H9 (cell line): ENCODE results near the gene ERAS. TPM values are rescaled to one million over a fixed set of nuclear protein-coding genes. Genes with fewer than 3 reads are reported as not detected.
A peak's percentile ranks its signal among the peaks of the same experiment; 100 is the strongest.

ENCODE experiments used
- DNase-seq: peaks from one replicate; pipeline ENCODE4 v3.0.0-alpha.2; 2017
- H2AFZ ChIP-seq: one replicate; pipeline ENCODE4 v1.6.1; 2013; ENCODE audit warnings: mild to moderate bottlenecking, low read length, control low read depth, moderate library complexity
- H2AK5ac ChIP-seq: 2 replicates; pipeline ENCODE4 v1.6.1; 2013; ENCODE audit warnings: low read length, control low read depth, mixed read lengths; ENCODE audit not compliant: insufficient read length
- H2BK120ac ChIP-seq: one replicate; pipeline ENCODE4 v1.6.1; 2013; ENCODE audit warnings: low read depth, mild to moderate bottlenecking, low read length, control low read depth, inconsistent platforms; ENCODE audit not compliant: poor library complexity, severe bottlenecking
- H2BK12ac ChIP-seq: 2 replicates; pipeline ENCODE4 v1.6.1; 2013; ENCODE audit warnings: low read length, control low read depth, mixed read lengths, low read depth; ENCODE audit not compliant: insufficient read length
- H2BK15ac ChIP-seq: 2 replicates; pipeline ENCODE4 v1.6.1; 2013; ENCODE audit warnings: low read depth, low read length, control low read depth
- H2BK20ac ChIP-seq: one replicate; pipeline ENCODE4 v1.6.1; 2013; ENCODE audit warnings: low read depth, mild to moderate bottlenecking, low read length, control low read depth, inconsistent platforms; ENCODE audit not compliant: poor library complexity, severe bottlenecking
- H2BK5ac ChIP-seq: 2 replicates; pipeline ENCODE4 v1.6.1; 2013; ENCODE audit warnings: low read length, control low read depth, mixed read lengths; ENCODE audit not compliant: insufficient read length
- H3K14ac ChIP-seq: 2 replicates; pipeline ENCODE4 v1.6.1; 2013; ENCODE audit warnings: low read length, control low read depth; ENCODE audit not compliant: insufficient read depth
- H3K18ac ChIP-seq: 2 replicates; pipeline ENCODE4 v1.6.1; 2013; ENCODE audit warnings: low read depth, mild to moderate bottlenecking, mixed read lengths, low read length, control low read depth; ENCODE audit not compliant: insufficient read length
- H3K23ac ChIP-seq: 2 replicates; pipeline ENCODE4 v1.6.1; 2013; ENCODE audit warnings: low read length, control low read depth, mixed read lengths, low read depth; ENCODE audit not compliant: insufficient read length
- H3K23me2 ChIP-seq: 2 replicates; pipeline ENCODE4 v1.6.1; 2013; ENCODE audit warnings: low read depth, mild to moderate bottlenecking, mixed read lengths, low read length, control low read depth; ENCODE audit not compliant: insufficient read length, poor library complexity, severe bottlenecking
- H3K27ac ChIP-seq: 2 replicates; pipeline ENCODE4 v1.5.1; 2013; ENCODE audit warnings: low read length, control low read depth, mixed read lengths, low read depth; ENCODE audit not compliant: insufficient read length
- H3K27me3 ChIP-seq: 2 replicates; pipeline ENCODE4 v1.6.1; 2013; ENCODE audit warnings: low read length, control low read depth, inconsistent platforms; ENCODE audit not compliant: insufficient read depth
- H3K4ac ChIP-seq: 2 replicates; pipeline ENCODE4 v1.6.1; 2013; ENCODE audit warnings: low read depth, mild to moderate bottlenecking, control low read depth, inconsistent platforms, low read length, moderate library complexity
- H3K4me1 ChIP-seq: 2 replicates; pipeline ENCODE4 v1.6.1; 2013; ENCODE audit warnings: low read length, control low read depth, inconsistent platforms; ENCODE audit not compliant: insufficient read depth
- H3K4me2 ChIP-seq: 2 replicates; pipeline ENCODE4 v1.6.1; 2013; ENCODE audit warnings: low read length, control low read depth, mixed read lengths; ENCODE audit not compliant: insufficient read length, insufficient read depth
- H3K56ac ChIP-seq: 2 replicates; pipeline ENCODE4 v1.6.1; 2013; ENCODE audit warnings: low read depth, mild to moderate bottlenecking, mixed read lengths, low read length, control low read depth; ENCODE audit not compliant: insufficient read length
- H3K79me1 ChIP-seq: 2 replicates; pipeline ENCODE4 v1.6.1; 2013; ENCODE audit warnings: low read depth, mild to moderate bottlenecking, moderate library complexity, low read length, control low read depth, inconsistent platforms; ENCODE audit not compliant: insufficient read depth, poor library complexity, severe bottlenecking
- H3K79me2 ChIP-seq: 2 replicates; pipeline ENCODE4 v1.6.1; 2013; ENCODE audit warnings: low read length, control low read depth, inconsistent platforms; ENCODE audit not compliant: insufficient read depth
- H3K9ac ChIP-seq: 2 replicates; pipeline ENCODE4 v1.6.1; 2013; ENCODE audit warnings: low read length, control low read depth, mixed read lengths; ENCODE audit not compliant: insufficient read length; ENCODE audit errors: extremely low read depth
- H3K9me3 ChIP-seq: one replicate; pipeline ENCODE4 v1.6.1; 2013; ENCODE audit warnings: low read depth, low read length, inconsistent platforms; ENCODE audit not compliant: control insufficient read depth
- H3T11ph ChIP-seq: one replicate; pipeline ENCODE4 v1.6.1; 2013; ENCODE audit warnings: mild to moderate bottlenecking, low read length, control low read depth, inconsistent platforms
- H4K20me1 ChIP-seq: one replicate; pipeline ENCODE4 v1.6.1; 2013; ENCODE audit not compliant: control insufficient read depth, insufficient read length, insufficient read depth
- H4K5ac ChIP-seq: 2 replicates; pipeline ENCODE4 v1.6.1; 2013; ENCODE audit warnings: low read depth, mild to moderate bottlenecking, mixed read lengths, low read length, control low read depth; ENCODE audit not compliant: insufficient read length
- H4K8ac ChIP-seq: replicated peaks from 2 replicates; pipeline ENCODE4 v1.6.1; 2013; ENCODE audit warnings: low read length, control low read depth, mixed read lengths, low read depth; ENCODE audit not compliant: insufficient read length
- H4K91ac ChIP-seq: 2 replicates; pipeline ENCODE4 v1.6.1; 2013; ENCODE audit warnings: low read depth, mild to moderate bottlenecking, moderate library complexity, mixed read lengths, low read length, control low read depth; ENCODE audit not compliant: insufficient read length
- H3K27ac Mint-ChIP-seq, 3 experiments: 2 replicates in 2 of 3; 3 replicates in 1 of 3; pipeline ENCODE4 v1.8.0; 2020 to 2021; ENCODE audit warnings: mixed read lengths in 3 of 3, mild to moderate bottlenecking in 1 of 3, moderate library complexity in 1 of 3
- H3K27me3 Mint-ChIP-seq: 2 replicates; pipeline ENCODE4 v1.8.0; 2021; ENCODE audit warnings: low read depth, mild to moderate bottlenecking, moderate library complexity, mixed read lengths
- H3K36me3 Mint-ChIP-seq, 3 experiments: 2 replicates in 2 of 3; 3 replicates in 1 of 3; pipeline ENCODE4 v1.8.0; 2020 to 2021; ENCODE audit warnings: low read depth in 3 of 3, mixed read lengths in 3 of 3; ENCODE audit not compliant: insufficient read depth in 1 of 3
- H3K4me1 Mint-ChIP-seq, 2 experiments: 2 replicates each; pipeline ENCODE4 v1.8.0; 2020; ENCODE audit warnings: mixed read lengths in 2 of 2
- H3K4me3 Mint-ChIP-seq, 2 experiments: 2 replicates in 1 of 2; 3 replicates in 1 of 2; pipeline ENCODE4 v1.8.0; 2020 to 2021; ENCODE audit warnings: mild to moderate bottlenecking in 2 of 2, mixed read lengths in 2 of 2, moderate library complexity in 1 of 2
- H3K9me3 Mint-ChIP-seq, 2 experiments: 2 replicates in 1 of 2; 3 replicates in 1 of 2; pipeline ENCODE4 v1.8.0; 2020; ENCODE audit warnings: mild to moderate bottlenecking in 2 of 2, mixed read lengths in 2 of 2, moderate library complexity in 1 of 2
- WGBS: extraction: QIAGEN DNeasy Blood & Tissue Kit; methylation state at CpG from one replicate; pipeline ENCODE4 v1.1.7; 2013; ENCODE audit warnings: missing lambda C conversion rate, low lambda C conversion rate, mixed read lengths; ENCODE audit not compliant: insufficient read length; ENCODE audit errors: extremely low coverage; 5-methylcytosine and 5-hydroxymethylcytosine counted together
- total RNA-seq: library from RNA; stranded (reverse); gene quantifications from 2 replicates; pipeline ENCODE4 v1.2.1, GENCODE V29; 2021
- TF ChIP-seq, protein P1 (sequence below): fragments of 200-600 bp; sonication (generic); conservative IDR thresholded peaks from 3 replicates; pipeline ENCODE4 v1.8.0; 2021; ENCODE audit warnings: antibody characterized with exemption, mild to moderate bottlenecking

Gene ERAS
- total RNA-seq, 1 experiment from 2014 or later, result not detected

DNA sequence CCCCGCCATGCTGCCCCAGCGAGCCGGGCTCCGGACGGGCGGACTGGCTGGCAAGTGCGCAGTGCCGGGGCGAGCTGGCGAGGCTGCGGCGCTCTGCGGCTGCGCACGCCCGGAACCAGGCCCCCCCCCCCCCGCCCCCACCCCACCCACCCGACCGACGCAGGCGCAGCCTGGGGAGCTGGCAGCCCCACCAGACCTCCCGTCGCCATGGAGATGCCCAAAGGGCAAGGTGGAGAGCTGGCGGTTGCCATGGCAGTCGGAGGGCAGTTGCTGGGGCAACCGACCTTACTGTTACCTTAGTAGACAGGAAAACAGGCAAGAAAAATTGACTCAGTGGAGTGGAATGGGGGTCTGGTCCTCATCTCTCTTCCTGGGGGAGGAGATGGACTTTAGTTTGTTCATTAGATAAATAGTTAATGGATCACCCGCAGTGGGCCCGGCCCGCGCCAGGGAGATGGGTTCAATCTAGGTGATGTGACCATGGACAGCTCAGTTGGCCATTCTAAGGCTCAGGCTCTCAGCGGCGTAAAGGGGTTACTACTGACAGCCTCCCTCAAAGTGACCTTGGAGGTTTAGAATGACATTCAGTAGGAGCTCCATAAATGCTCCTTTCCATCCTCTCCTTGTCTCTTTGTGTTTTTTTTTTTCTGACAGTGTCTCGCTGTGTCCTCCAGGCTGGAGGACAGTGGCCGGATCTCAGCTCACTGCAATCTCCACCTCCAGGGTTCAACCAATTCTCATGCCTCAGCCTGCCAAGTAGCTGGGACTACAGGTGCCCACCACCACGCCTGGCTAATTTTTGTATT, 9.4 kb downstream of the ERAS start, which contains the start of gene PCSK1N:
PCSK1N (minus strand) TSS at position 87 of the 806 bp plus-strand sequence; CDS start at position 9, 78 bp downstream.
- Histone ChIP-seq H2BK15ac (no peak within 1 kb of the TSS), H3K23ac (no peak within 1 kb of the TSS), H3K4me1 (no peaks in the 10 kb centered on the region), H3K4ac (no peak within 1 kb of the TSS), H3K18ac (no peak within 1 kb of the TSS), H3K4me2 (peak within 1 kb of the TSS; percentile 98), H2BK12ac (no peak within 1 kb of the TSS), H3K27ac (no peak within 1 kb of the TSS), H4K20me1 (no peaks in the 10 kb centered on the region), H3K79me1 (no peaks in the 10 kb centered on the region), H4K5ac (no peak within 1 kb of the TSS), H2AK5ac (no peak within 1 kb of the TSS), H3K56ac (no peak within 1 kb of the TSS), H2AFZ (no peak within 1 kb of the TSS), H3K9ac (no peak within 1 kb of the TSS), H3K23me2 (peaks cover 4% of the 10 kb centered on the region), H3K79me2 (no peaks in the 10 kb centered on the region), H2BK20ac (no peak within 1 kb of the TSS), H3K9me3 (peaks cover 9% of the 10 kb centered on the region), H3K14ac (no peak within 1 kb of the TSS), H2BK120ac (no peak within 1 kb of the TSS), H2BK5ac (no peak within 1 kb of the TSS), H4K91ac (no peak within 1 kb of the TSS), H4K8ac (no peak within 1 kb of the TSS), H3T11ph (no peak within 1 kb of the TSS), H3K27me3 (peaks cover 12% of the 10 kb centered on the region)
- peak within 1 kb of the TSS; percentile 63 to 88 for H3K4me3 Mint-ChIP-seq
- TF ChIP-seq, protein P1, sequence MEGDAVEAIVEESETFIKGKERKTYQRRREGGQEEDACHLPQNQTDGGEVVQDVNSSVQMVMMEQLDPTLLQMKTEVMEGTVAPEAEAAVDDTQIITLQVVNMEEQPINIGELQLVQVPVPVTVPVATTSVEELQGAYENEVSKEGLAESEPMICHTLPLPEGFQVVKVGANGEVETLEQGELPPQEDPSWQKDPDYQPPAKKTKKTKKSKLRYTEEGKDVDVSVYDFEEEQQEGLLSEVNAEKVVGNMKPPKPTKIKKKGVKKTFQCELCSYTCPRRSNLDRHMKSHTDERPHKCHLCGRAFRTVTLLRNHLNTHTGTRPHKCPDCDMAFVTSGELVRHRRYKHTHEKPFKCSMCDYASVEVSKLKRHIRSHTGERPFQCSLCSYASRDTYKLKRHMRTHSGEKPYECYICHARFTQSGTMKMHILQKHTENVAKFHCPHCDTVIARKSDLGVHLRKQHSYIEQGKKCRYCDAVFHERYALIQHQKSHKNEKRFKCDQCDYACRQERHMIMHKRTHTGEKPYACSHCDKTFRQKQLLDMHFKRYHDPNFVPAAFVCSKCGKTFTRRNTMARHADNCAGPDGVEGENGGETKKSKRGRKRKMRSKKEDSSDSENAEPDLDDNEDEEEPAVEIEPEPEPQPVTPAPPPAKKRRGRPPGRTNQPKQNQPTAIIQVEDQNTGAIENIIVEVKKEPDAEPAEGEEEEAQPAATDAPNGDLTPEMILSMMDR, result no peak
- peaks cover 55 to 69% of the 10 kb centered on the region in 2 experiments for H3K9me3 Mint-ChIP-seq
- peaks cover 0 to 10% (median 0%) of the 10 kb centered on the region in 3 experiments; a peak in 5 of 7 replicates for H3K36me3 Mint-ChIP-seq
- DNase-seq, result peak; percentile 60
- peaks cover 8 to 12% of the 10 kb centered on the region in 2 experiments for H3K4me1 Mint-ChIP-seq
- no peak within 1 kb of the TSS for H3K27ac Mint-ChIP-seq
- peaks cover 63% of the 10 kb centered on the region for H3K27me3 Mint-ChIP-seq
- WGBS, result no CpG with 5 or more reads among the region's 35 CpGs
